NCI-H526 treated with DMSO at 0.1 percent for 48 hours (cell line): Measurements from ENCODE around the gene CXXC5.
"Not testable (repeated sequence)": the region's sequence is repeated elsewhere in the genome, so short reads cannot be mapped to it uniquely, and the experiment has no call there.

Experiments used
- DNase-seq: peaks from one replicate; lab custom pipeline; 2025; lab: John Stamatoyannopoulos, UW

The CXXC5 gene

DNA sequence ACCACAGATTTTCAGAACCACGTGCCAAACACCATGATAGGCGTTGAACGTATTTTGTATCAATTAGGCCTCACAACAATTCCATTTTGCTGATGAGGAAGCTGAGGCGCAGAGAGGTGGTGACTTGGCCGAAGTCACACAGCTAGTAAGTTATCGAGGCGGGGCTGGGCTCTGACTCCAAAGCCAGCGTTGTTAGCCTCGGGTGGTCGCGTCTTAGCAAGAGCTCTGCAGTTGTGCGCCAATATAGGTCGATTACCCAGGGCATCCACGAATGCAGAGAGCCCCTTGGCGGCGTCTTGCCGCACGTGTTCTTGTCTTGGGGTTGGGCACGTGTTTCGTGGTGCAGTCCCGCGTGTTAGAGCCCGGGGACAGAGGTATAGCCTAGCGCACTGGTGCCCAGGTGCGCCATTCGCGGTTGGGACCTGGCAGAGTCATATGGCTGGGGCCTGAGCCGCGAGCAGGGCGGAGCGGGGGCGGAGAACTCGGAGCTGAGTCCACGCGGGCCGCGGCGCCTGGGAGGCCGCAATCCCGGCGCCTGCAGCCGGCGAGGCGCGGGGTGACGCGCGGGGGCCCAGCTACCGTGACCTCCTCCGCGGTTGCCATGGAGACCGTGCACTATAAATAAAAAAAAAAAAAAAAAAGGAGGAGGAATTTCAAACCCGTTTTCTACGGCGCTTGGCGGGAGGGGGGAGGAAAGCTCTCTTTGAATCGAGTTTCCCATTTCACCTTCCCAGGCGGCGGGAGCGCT lies 62.3 kb downstream of the CXXC5 start:
- DNase-seq, result peak; percentile 56

GRCh38 chr5:139711067-139711905 lies 63.1 kb downstream of the CXXC5 start:
- peak; percentile 61 for DNase-seq

DNA sequence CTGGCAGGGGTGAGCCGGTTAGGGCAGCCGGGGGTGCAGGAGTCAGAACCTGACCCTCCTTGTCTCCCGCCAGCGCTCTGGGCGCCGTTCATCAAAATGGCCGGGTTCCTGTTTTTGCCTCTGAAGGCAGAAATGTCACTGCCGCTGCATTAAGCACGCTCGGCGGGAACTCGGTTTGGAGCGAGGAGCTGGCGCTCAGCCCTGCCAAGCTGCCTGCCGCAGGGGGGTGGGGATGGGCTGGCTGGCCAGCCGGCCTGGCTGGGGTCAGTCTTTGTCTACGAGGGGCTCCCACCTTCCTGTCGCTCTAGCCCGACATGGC lies 63.7 kb downstream of the CXXC5 start:
- no peak for DNase-seq

GRCh38 chr5:139712412-139712811 lies 64.3 kb downstream of the CXXC5 start:
- no peak for DNase-seq

GRCh38 chr5:139713898-139714297 lies 65.7 kb downstream of the CXXC5 start:
- DNase-seq, result not testable (repeated sequence)

DNA sequence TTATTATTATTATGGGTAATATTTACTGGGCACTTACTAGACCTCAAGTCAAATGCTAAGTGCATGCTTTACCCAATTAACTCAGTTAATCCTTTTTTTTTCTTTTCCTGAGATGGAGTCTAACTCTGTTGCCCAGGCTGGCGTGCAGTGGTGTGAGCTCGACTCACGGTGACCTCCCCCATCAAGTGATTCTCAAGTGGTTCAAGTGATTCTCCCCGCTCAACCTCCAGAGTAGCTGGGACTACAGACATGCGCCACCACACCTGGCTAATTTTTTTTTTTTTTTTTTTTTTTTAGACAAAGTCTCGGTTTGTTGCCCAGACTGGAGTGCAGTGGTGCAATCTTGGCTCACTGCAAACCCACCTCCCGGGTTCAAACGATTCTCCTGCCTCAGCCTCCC lies 69.1 kb downstream of the CXXC5 start:
- DNase-seq, result no peak

GRCh38 chr5:139718403-139718802 lies 70.3 kb downstream of the CXXC5 start:
- DNase-seq, result not testable (repeated sequence)

DNA sequence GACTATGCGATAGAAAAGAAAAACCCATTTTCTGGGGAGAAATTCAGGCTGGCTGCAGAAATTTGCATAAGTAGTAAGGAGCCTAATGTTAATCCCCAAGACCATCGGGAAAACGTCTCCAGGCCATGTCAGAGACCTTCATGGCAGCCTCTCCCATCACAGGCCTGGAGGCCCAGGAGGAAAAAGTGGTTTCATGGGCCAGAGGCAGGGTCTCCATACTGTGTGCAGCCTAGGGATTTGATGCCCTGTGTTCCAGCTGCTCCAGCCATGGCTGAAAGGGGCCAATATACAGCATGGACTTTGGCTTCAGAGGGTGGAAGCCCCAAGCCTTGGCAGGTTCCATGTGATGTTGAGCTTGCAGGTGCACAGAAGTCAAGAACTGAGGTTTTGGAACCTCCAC lies 71.8 kb downstream of the CXXC5 start:
- DNase-seq, result not testable (repeated sequence)

GRCh38 chr5:139723986-139724587 lies 75.9 kb downstream of the CXXC5 start:
- no peak for DNase-seq

DNA sequence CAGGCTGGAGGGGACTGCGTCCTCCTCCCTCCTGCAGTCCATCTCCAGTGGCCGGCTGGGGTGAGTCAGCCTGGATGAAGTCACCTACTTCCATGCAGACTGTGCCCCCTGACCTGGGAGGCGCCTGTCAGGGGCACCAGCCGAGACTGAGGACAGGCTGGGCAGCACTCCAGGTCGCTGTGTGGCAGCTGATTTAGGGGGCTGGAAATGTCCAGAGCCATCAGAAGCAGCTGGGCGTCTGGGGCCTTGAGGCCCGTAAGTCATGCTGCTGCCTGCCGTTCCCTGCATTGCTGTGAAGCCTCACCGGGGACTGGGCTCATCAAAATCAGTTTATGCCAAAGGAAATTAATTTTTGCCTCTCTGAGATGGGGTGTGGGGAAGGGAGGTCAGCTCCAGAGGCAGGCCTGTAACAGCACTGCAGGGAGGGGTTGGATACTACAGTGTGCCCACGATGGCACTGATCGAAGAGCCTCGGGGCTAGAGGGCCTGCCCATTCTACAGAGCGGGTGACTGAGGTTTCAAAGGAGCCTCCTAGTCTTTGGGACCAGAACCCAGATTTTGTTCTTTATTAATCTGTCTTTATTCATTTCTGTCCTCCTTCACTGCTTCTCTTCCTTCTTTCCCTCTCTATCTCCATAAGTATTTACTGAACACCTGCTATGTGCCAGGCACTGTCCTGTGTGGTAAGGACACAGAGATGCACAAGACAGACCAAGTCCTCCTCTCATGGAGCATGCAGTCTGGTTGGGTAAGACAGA lies 77.1 kb downstream of the CXXC5 start:
- no peak for DNase-seq

GRCh38 chr5:139726248-139726647 lies 78.1 kb downstream of the CXXC5 start:
- DNase-seq, result no peak

DNA sequence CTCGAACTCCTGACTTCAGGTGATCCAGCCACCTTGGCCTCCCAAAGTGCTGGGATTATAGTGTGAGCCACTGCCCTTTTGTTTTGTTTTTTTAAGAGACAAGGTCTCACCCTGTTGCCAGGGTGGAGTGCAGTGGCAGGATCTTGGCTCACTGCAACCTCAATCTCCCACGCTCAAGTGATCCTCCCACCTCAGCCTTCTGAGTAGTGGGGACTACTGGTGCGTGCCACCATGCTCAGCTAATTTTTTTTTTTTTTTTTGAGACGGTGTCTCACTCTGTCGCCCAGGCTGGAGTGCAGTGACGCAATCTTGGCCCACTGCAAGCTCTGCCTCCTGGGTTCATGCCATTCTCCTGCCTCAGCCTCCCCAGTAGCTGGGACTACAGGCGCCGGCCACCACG lies 79.5 kb downstream of the CXXC5 start:
- DNase-seq, result not testable (repeated sequence)

GRCh38 chr5:139731281-139731680 lies 83.1 kb downstream of the CXXC5 start:
- no peak for DNase-seq

- no peak for DNase-seq
Measured at GRCh38 chr5:139732019-139732418, 83.9 kb downstream of the CXXC5 start.

GRCh38 chr5:139733010-139733688 lies 85.0 kb downstream of the CXXC5 start:
- no peak for DNase-seq
